Breast epithelium (tissue), 3 donors: Measurements from ENCODE around the gene RHBDL2.

Experiments used
- POLR2A ChIP-seq: fragments of 450-650 bp; IDR thresholded peaks from one replicate; pipeline ENCODE4 v1.6.1; 2016; ENCODE audit warnings: antibody characterized with exemption, mild to moderate bottlenecking, moderate library complexity
- POLR2AphosphoS5 ChIP-seq, 3 donors: sonication (generic); formaldehyde crosslinking; IDR thresholded peaks; one replicate each; pipeline ENCODE4 v1.6.1; 2017; ENCODE audit warnings: antibody characterized with exemption in 3 of 3
- TF ChIP-seq, protein P1 (sequence below), 3 donors: fragments of 450-650 bp; IDR thresholded peaks; one replicate each; pipeline ENCODE4 v1.5.1; 2016 to 2017; ENCODE audit warnings: antibody characterized with exemption in 3 of 3, mild to moderate bottlenecking in 3 of 3, moderate library complexity in 3 of 3

DNA sequence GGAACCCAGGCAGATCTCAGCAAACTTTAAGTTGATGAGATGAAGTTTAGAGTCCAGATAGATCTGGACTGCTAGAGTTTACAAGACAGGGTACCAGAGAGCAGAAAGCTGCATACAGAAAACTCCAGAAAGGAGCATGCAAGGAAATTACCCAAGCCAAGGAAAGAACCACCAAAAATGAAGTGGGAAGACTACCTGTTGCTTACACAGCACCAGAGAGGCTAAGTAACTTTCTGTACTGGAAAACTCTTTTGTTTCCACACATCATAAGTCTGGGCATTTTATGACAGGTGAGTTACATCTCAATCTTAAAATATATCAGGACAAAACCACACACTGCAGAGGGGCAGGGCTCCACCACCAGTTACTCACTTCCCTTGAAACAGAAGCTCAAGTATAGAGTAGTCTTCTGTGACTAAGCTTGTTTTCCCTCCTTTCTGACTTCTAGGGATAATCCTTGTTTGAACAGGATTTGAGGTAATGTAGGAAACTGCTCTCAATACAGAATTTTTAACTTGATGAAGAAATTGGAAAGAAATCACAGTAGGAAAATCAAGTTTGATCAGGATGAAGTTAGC is 42.9 kb downstream of the RHBDL2 start:
- TF ChIP-seq POLR2A (no peak), POLR2AphosphoS5 (IDR thresholded peaks at IDR 0.05) (no peak)
- TF ChIP-seq, protein P1, sequence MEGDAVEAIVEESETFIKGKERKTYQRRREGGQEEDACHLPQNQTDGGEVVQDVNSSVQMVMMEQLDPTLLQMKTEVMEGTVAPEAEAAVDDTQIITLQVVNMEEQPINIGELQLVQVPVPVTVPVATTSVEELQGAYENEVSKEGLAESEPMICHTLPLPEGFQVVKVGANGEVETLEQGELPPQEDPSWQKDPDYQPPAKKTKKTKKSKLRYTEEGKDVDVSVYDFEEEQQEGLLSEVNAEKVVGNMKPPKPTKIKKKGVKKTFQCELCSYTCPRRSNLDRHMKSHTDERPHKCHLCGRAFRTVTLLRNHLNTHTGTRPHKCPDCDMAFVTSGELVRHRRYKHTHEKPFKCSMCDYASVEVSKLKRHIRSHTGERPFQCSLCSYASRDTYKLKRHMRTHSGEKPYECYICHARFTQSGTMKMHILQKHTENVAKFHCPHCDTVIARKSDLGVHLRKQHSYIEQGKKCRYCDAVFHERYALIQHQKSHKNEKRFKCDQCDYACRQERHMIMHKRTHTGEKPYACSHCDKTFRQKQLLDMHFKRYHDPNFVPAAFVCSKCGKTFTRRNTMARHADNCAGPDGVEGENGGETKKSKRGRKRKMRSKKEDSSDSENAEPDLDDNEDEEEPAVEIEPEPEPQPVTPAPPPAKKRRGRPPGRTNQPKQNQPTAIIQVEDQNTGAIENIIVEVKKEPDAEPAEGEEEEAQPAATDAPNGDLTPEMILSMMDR (IDR thresholded peaks at IDR 0.05): no peak
